Measurements from ENCODE around the gene OR51S1.
"Not testable (repeated sequence)": the region's sequence is repeated elsewhere in the genome, so short reads cannot be mapped to it uniquely, and the experiment has no call there.

The OR51S1 gene

GRCh38 chr11:4848908-4849532, at the start of gene OR51S1:
Gene OR51S1, minus strand, starts transcription at chr11:4849208. Its CDS starts 0 bp downstream, at chr11:4849208.
- no peak for DNase-seq

- DNase-seq: no peak
Measured at GRCh38 chr11:4891996-4892640, 43.1 kb upstream of the OR51S1 start.

GRCh38 chr11:4890279-4890678, 41.3 kb upstream of the OR51S1 start:
- DNase-seq: no peak

GRCh38 chr11:4887591-4887990, 38.6 kb upstream of the OR51S1 start:
- no peak for DNase-seq

- no peak for DNase-seq
Measured at GRCh38 chr11:4886186-4886585, 37.2 kb upstream of the OR51S1 start.

- no peak for DNase-seq
Measured at GRCh38 chr11:4884361-4884760, 35.4 kb upstream of the OR51S1 start.

- DNase-seq: no peak
Measured at GRCh38 chr11:4882543-4882942, 33.5 kb upstream of the OR51S1 start.

GRCh38 chr11:4881860-4882500, 33.0 kb upstream of the OR51S1 start, which contains the start of gene OR51T1:
Gene OR51T1, plus strand, starts transcription at chr11:4881900. Its CDS starts 0 bp downstream, at chr11:4881900.
- no peak for DNase-seq

- no peak for DNase-seq
Measured at GRCh38 chr11:4881188-4881587, 32.2 kb upstream of the OR51S1 start.

- no peak for DNase-seq
Measured at GRCh38 chr11:4865855-4866254, 16.8 kb upstream of the OR51S1 start.

- DNase-seq: no peak
Measured at GRCh38 chr11:4863876-4864275, 14.9 kb upstream of the OR51S1 start.

GRCh38 chr11:4862447-4863236, 13.6 kb upstream of the OR51S1 start:
- DNase-seq: no peak

GRCh38 chr11:4854286-4854685, 5.3 kb upstream of the OR51S1 start:
- not testable (repeated sequence) for DNase-seq

GRCh38 chr11:4851033-4851432, 2.0 kb upstream of the OR51S1 start:
- no peak for DNase-seq

- no peak for DNase-seq
Measured at GRCh38 chr11:4839851-4840549, 9.0 kb downstream of the OR51S1 start.

- no peak for DNase-seq
Measured at GRCh38 chr11:4830909-4831308, 18.1 kb downstream of the OR51S1 start.

- no peak for DNase-seq
Measured at GRCh38 chr11:4830346-4830745, 18.7 kb downstream of the OR51S1 start.

GRCh38 chr11:4826425-4826824, 22.6 kb downstream of the OR51S1 start:
- DNase-seq: no peak

- no peak for DNase-seq
Measured at GRCh38 chr11:4825132-4825531, 23.9 kb downstream of the OR51S1 start.

- DNase-seq: no peak
Measured at GRCh38 chr11:4821021-4821420, 28.0 kb downstream of the OR51S1 start, which contains the start of gene OR51F2. Gene OR51F2, plus strand, starts transcription at chr11:4821321. Its CDS starts 101 bp downstream, at chr11:4821422.

- no peak for DNase-seq
Measured at GRCh38 chr11:4809246-4809645, 39.8 kb downstream of the OR51S1 start.

- no peak for DNase-seq
Measured at GRCh38 chr11:4808476-4808875, 40.5 kb downstream of the OR51S1 start.

GRCh38 chr11:4804280-4804679, 44.7 kb downstream of the OR51S1 start, which contains the start of gene OR52R1:
Gene OR52R1, minus strand, starts transcription at chr11:4804380. Its CDS starts 0 bp downstream, at chr11:4804380.
- no peak for DNase-seq

Measured in NK-92 treated with Interleukin-12 subunit alpha and Interleukin-12 subunit beta, amount 100 ng/mL, for 24 hours (cell line).